Activated CD8-positive, alpha-beta memory T cell treated with anti-CD3 and anti-CD28 coated beads, Interleukin-2, amount 50 U/mL, for 24 hours (primary cell): ENCODE data around the gene GAPT.
"Not testable (repeated sequence)": the region's sequence is repeated elsewhere in the genome, so short reads cannot be mapped to it uniquely, and the experiment has no call there.

Source experiments
- DNase-seq: peaks from one replicate; pipeline ENCODE4 v3.0.0-alpha.2; 2020; ENCODE audit errors: extremely low read depth

Gene GAPT

GRCh38 chr5:58504766-58505165 lies 13.5 kb downstream of the GAPT start:
- no peak for DNase-seq

GRCh38 chr5:58505502-58505901 lies 14.3 kb downstream of the GAPT start:
- DNase-seq, result no peak

DNA sequence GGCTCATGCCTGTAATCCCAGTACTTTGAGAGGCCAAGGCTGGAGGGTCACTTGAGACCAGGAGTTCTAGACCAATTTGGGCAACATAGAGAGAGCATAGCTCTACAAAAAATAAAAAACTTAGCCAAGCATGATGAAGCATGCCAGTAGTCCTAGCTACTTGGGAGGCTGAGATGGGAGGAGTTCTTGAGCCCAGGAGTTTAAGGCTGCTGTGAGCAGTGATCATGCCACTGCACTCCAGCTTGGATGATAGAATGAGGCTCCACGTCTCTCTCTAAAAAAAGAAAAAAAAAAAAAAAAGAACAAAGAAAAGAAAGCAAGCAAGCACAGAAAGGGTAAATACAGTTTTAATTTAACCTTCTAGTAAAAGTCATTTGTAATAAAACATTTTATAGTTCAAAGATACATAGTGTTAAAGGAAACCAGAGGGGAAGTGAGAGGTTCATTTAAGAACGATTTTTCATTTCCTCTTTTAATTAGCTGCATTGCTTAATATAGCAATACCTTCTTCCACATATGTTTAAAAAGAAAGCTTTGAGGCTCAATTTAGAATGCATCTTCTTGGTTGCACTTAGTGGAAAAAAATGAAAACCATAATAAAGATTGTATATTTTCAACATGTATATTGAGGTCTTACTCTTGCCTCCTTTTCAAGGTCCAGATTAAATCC lies 14.9 kb downstream of the GAPT start:
- DNase-seq, result no peak

DNA sequence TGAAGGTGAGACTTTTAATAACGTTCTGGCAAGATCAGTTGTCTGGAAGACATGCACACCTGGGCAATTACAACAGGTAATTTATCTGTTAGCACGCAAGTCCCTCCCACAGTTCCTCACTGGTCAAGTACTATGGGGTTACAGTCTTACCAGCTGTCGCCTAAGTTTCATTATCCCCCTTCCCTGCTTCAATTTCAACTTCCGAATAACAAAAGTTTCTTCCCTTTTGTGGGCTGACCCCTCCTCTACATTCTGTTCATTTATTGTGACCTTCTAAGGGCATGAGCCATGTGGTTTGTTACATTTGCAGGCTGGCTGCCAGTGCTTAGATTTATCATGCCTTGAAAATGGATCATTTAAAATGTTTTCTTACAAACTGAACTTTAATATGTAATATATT lies 16.5 kb downstream of the GAPT start:
- DNase-seq, result no peak

- no peak for DNase-seq
Measured at GRCh38 chr5:58517198-58517597, 26.0 kb downstream of the GAPT start.

GRCh38 chr5:58523956-58524355 lies 32.7 kb downstream of the GAPT start:
- no peak for DNase-seq

- no peak for DNase-seq
Measured at GRCh38 chr5:58524571-58524970, 33.3 kb downstream of the GAPT start.

GRCh38 chr5:58530942-58531490 lies 39.8 kb downstream of the GAPT start:
- no peak for DNase-seq

DNA sequence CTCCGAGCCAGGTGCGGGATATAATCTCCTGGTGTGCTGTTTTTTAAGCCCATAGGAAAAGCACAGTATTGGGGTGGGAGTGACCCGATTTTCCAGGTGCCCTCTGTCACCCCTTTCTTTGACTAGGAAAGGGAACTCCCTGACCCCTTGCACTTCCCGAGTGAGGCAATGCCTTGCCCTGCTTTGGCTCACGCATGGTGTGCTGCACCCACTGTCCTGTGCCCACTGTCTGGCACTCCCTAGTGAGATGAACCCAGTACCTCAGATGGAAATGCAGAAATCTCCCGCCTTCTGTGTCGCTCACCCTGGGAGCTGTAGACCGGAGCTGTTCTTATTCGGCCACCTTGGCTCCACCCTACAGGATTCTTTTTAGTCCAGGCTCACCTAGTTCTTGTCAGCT lies 50.7 kb downstream of the GAPT start:
- not testable (repeated sequence) for DNase-seq

DNA sequence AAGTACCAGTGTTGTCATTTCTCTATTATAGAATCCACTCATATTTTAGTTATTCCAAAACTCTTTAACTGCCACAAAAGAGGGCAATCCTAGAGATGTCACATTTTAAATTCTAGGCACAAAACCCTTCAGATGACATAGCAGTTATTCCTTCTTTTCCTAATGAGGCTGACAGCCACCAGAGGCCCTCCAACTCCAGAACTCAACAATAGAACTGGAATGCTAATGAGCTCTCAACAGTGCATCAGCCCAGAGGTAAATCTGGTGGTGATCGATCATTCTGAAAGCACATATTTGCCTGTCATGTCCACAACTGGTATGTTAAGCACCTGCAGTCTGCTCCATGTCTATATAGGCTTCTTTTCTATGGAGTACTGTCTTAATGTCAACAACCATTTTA lies 51.5 kb downstream of the GAPT start:
- no peak for DNase-seq

- no peak for DNase-seq
Measured at GRCh38 chr5:58543723-58544122, 52.5 kb downstream of the GAPT start.

DNA sequence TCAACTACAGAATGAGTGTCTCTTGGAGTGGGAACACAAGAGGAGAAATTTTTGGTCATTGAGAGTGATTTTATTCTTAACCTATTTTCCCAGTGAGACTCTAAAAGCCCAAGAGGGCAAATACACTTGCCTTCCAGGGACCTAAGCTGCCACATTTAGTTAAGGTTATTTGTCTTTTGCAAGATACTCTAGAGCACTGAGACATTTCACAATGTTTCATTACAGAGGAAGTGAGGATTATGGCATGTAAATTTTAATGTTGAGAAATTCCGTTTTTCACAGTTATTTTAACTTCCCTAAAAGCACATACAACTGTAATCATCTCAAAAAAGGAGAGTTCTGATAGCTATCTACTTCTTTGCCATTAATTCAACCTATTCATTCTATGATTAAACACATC lies 53.0 kb downstream of the GAPT start:
- DNase-seq, result no peak

DNA sequence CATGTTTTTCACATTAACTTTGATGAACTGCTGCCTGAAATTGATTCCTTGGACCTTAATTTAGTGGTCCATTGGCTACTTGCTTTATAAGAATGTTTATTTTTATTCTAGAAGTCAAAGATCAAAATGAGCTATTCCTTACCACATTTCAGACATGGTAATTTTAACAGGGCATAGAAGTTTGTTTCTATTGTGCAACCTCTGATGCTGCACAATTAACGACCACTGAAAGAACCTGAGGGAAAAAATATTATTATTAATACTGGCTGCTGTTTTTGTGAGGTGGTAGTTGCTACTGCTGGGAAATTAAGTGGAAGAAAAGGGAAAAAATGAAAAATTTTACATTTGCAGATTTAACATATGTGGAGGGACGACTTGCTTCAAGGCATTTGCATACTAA lies 53.7 kb downstream of the GAPT start:
- DNase-seq, result no peak

GRCh38 chr5:58545912-58546311 lies 54.7 kb downstream of the GAPT start:
- no peak for DNase-seq
